HEK293T (cell line): ENCODE data around the gene ERG28.

Source experiments
- BHLHE40 ChIP-seq: fragments of 450-650 bp; IDR thresholded peaks from 2 replicates; pipeline ENCODE4 v1.6.1; 2016; ENCODE audit warnings: mild to moderate bottlenecking, moderate library complexity, borderline replicate concordance
- ELF4 ChIP-seq: fragments of 450-650 bp; IDR thresholded peaks from 2 replicates; pipeline ENCODE4 v1.6.1; 2017; ENCODE audit warnings: antibody characterized with exemption
- FOXA1 ChIP-seq: fragments of 450-650 bp; IDR thresholded peaks from 2 replicates; pipeline ENCODE4 v1.6.1; 2016; ENCODE audit warnings: mild to moderate bottlenecking
- FOXK2 ChIP-seq: fragments of 450-650 bp; IDR thresholded peaks from 2 replicates; pipeline ENCODE4 v1.6.1; 2016; ENCODE audit warnings: mild to moderate bottlenecking
- FOXM1 ChIP-seq: fragments of 450-650 bp; IDR thresholded peaks from 2 replicates; pipeline ENCODE4 v1.6.1; 2017; ENCODE audit warnings: mild to moderate bottlenecking, borderline replicate concordance
- LEF1 ChIP-seq: fragments of 450-650 bp; IDR thresholded peaks from 2 replicates; pipeline ENCODE4 v1.6.1; 2017; ENCODE audit warnings: mild to moderate bottlenecking, borderline replicate concordance
- PKNOX1 ChIP-seq: fragments of 450-650 bp; IDR thresholded peaks from 2 replicates; pipeline ENCODE4 v1.6.1; 2016
- SP1 ChIP-seq: fragments of 450-650 bp; IDR thresholded peaks from 2 replicates; pipeline ENCODE4 v1.6.1; 2017
- SUZ12 ChIP-seq: fragments of 450-650 bp; IDR thresholded peaks from 2 replicates; pipeline ENCODE4 v1.6.1; 2016; ENCODE audit warnings: mild to moderate bottlenecking
- TARDBP ChIP-seq: fragments of 450-650 bp; IDR thresholded peaks from 2 replicates; pipeline ENCODE4 v1.6.1; 2016
- ZNF384 ChIP-seq: fragments of 450-650 bp; IDR thresholded peaks from 2 replicates; pipeline ENCODE4 v1.6.1; 2016

- TF ChIP-seq PKNOX1 (no peak), TARDBP (no peak), FOXM1 (no peak), SP1 (no peak), ELF4 (no peak), LEF1 (no peak), ZNF384 (no peak), BHLHE40 (no peak), FOXK2 (no peak), SUZ12 (no peak), FOXA1 (no peak)
Measured at GRCh38 chr14:75631453-75631831, 29.2 kb downstream of the ERG28 start.
